ENCODE data around the gene WNT10A.

Gene WNT10A

GRCh38 chr2:218857371-218858137 is 23.1 kb upstream of the WNT10A start:
- no peak for DNase-seq (ENCODE audit: low read depth in 2 of 2, low spot score in 1 of 2)

- DNase-seq (ENCODE audit: low read depth in 2 of 2, low spot score in 1 of 2) = no peak
These were observed 22.6 kb upstream of the WNT10A start for GRCh38 chr2:218858138-218858445.

GRCh38 chr2:218858671-218859555 is 21.7 kb upstream of the WNT10A start:
- no peak for DNase-seq (ENCODE audit: low read depth in 2 of 2, low spot score in 1 of 2)

- DNase-seq (ENCODE audit: low read depth in 2 of 2, low spot score in 1 of 2) = no peak
These were observed 21.1 kb upstream of the WNT10A start, which contains the start of gene WNT6 for GRCh38 chr2:218859556-218859987. Gene WNT6, plus strand, starts transcription at chr2:218859805. Its CDS starts 233 bp downstream, at chr2:218860038.

- no peak for DNase-seq (ENCODE audit: low read depth in 2 of 2, low spot score in 1 of 2)
These were observed 20.4 kb upstream of the WNT10A start for GRCh38 chr2:218859988-218860831.

- DNase-seq (ENCODE audit: low read depth in 2 of 2, low spot score in 1 of 2) = no peak
These were observed 19.7 kb upstream of the WNT10A start for GRCh38 chr2:218860950-218861381.

GRCh38 chr2:218861645-218862318 is 18.9 kb upstream of the WNT10A start:
- no peak for DNase-seq (ENCODE audit: low read depth in 2 of 2, low spot score in 1 of 2)

- no peak for DNase-seq (ENCODE audit: low read depth in 2 of 2, low spot score in 1 of 2)
These were observed 17.6 kb upstream of the WNT10A start for GRCh38 chr2:218863021-218863520.

GRCh38 chr2:218865396-218865795 is 15.3 kb upstream of the WNT10A start:
- DNase-seq (ENCODE audit: low read depth in 2 of 2, low spot score in 1 of 2) = no peak

GRCh38 chr2:218865999-218866398 is 14.7 kb upstream of the WNT10A start:
- DNase-seq (ENCODE audit: low read depth in 2 of 2, low spot score in 1 of 2) = no peak

- no peak for DNase-seq (ENCODE audit: low read depth in 2 of 2, low spot score in 1 of 2)
These were observed 12.8 kb upstream of the WNT10A start for GRCh38 chr2:218867900-218868299.

GRCh38 chr2:218869064-218869463 is 11.6 kb upstream of the WNT10A start:
- no peak for DNase-seq (ENCODE audit: low read depth in 2 of 2, low spot score in 1 of 2)

- DNase-seq (ENCODE audit: low read depth in 2 of 2, low spot score in 1 of 2) = no peak
These were observed 9.7 kb upstream of the WNT10A start for GRCh38 chr2:218870984-218871344.

GRCh38 chr2:218871345-218872302 is 9.0 kb upstream of the WNT10A start:
- no peak for DNase-seq (ENCODE audit: low read depth in 2 of 2, low spot score in 1 of 2)

- no peak for DNase-seq (ENCODE audit: low read depth in 2 of 2, low spot score in 1 of 2)
These were observed 7.8 kb upstream of the WNT10A start for GRCh38 chr2:218872645-218873358.

GRCh38 chr2:218873359-218874194 is 7.1 kb upstream of the WNT10A start:
- DNase-seq (ENCODE audit: low read depth in 2 of 2, low spot score in 1 of 2) = no peak

GRCh38 chr2:218875692-218876246 is 4.9 kb upstream of the WNT10A start:
- DNase-seq (ENCODE audit: low read depth in 2 of 2, low spot score in 1 of 2) = no peak

Data from stimulated activated CD8-positive, alpha-beta memory T cell treated with anti-CD3 and anti-CD28 coated beads, Interleukin-4, amount 100 ng/mL, for 1 hour (primary cell).